GM19193 (cell line): ENCODE results near the gene VIPR2.

Experiments used
- POLR2A ChIP-seq: IDR thresholded peaks from 4 replicates; pipeline ENCODE4 v1.6.1; 2011; ENCODE audit not compliant: insufficient read depth, insufficient read length; ENCODE audit errors: extremely low read depth

The VIPR2 gene

DNA sequence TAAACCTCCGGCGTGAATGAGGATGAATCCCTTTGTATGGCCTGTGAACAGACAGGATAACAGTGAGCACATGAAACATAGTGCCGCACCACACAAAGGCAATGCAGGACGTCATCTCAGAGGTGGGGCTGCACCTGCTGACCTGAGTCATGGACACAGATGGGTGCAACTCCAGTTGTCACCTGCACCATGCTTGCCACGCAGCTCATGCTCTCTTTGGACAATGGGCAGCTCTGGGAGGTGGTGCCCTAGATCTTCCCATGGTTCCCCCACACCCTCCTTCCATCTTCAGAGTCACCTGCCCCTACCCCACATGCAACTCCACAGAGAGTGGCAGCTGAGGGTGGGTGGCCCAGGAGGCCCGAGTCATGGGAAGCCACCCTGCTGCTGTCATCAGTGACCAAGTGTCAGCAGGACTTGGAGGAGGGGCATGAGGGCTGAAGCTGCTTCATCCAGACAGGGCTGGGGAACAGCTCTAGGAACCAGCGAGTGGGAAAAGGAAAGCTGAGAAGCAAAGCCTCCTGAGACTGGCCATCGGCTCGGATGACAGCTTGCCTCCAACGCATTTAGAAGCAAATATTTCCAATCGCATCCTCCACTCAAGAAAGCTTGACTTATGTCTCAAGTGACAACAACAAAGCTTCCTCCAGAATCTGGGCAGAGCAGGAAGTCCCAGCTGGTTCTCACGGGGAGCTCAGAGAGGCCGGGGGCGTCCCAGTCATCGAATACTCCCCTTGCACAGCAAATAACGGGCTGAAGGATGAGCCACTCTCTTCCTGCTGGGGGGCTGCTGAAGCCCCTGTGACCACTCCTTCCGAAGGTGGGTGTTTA is 27.1 kb downstream of the VIPR2 start:
- TF ChIP-seq POLR2A = no peak

DNA sequence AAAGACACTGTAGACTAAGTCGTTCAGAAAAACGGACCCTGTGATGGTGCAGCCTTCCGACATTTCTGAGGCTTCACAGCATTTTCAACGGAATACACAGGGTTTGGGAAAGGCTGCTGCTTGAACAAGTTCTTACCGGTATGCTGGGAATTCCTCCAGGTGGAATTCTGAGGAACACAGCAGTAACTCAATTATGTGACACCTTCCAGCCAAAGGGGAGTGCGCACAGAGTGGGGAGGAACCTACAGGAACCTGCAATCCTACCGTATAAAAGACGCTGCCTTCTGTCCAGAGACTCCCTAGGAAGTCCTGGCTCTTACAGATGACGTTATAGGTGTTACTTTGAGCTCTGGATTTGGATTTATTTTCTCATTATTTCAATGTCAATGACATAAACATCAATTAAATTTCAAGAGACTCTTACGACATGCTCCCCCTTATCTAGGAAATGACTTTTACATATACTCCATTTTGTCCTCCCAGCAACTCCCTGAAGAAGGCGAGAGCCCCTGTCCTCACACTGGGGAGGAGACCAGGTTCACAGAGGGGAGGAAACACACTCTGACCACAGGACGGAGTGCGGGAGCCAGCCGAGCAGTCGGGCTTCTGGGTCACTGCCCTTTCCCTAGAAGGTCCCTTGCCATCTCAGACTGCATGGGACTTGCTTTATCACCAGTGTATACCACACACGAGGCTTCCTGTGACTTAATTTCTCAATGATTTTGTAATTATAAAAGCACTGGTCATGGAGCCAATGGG is 27.9 kb downstream of the VIPR2 start:
- TF ChIP-seq POLR2A = no peak

DNA sequence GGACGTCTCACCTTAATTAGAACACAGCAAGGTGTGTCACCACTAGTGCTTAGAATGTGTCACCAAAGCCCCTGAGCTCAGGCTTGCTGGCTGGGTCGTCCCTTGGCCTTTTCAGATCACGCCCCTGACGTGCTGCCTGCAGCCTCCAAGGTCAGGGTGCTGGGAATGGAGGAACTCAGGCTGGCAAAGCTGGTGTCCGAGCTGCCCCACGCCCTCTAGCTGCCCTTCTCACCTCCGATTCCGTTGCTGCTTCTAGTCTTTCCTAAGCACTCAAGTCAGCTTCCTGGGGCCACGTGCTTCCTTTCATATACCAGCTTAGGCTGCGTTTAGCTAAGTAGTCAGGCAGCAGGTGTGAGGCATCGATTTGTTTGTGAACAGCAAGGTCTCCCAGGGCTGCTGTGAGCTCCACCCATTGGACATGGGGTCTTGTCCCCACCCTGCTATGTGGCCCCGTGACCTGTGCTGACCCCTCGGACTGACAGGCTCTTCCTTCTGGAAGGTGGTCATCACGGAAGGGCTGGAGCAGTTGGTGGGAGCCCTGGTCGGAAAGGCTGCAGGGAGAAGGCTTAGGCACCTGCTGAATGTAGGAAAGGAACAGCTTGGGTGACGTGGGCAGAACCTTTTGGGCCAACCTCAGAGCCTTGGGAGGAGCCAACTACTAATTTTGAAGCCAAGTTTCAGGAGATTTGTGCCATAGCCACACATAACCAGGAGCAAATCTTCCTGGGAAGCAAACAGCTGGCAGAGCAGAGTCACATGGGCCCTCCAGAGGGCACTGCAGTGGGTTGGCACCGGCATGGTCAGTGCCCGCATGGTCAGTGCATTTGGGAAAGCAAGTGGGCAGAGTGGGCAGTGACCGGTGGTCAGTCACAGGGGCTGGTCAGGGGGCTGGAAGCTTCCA is 28.8 kb downstream of the VIPR2 start:
- TF ChIP-seq POLR2A = no peak

DNA sequence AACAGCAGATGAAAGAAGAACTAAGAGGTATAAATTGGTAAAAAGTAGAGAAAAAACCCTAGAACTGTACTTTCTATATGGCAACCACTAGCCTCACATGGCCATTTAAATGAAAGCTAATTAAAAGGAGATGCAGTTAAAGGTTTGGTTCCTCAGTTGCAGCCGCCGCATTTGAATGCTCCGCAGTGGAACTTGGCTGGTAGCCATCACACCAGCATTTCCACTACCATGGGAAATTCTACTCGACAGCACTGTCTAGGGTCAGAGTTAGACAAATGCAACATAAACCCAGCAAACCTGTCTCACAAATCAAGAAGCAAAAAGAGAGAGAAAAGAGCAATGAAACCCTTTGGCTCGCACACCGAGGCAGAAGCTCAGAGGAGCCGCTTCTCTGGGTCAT is 29.7 kb downstream of the VIPR2 start:
- no peak for TF ChIP-seq POLR2A

DNA sequence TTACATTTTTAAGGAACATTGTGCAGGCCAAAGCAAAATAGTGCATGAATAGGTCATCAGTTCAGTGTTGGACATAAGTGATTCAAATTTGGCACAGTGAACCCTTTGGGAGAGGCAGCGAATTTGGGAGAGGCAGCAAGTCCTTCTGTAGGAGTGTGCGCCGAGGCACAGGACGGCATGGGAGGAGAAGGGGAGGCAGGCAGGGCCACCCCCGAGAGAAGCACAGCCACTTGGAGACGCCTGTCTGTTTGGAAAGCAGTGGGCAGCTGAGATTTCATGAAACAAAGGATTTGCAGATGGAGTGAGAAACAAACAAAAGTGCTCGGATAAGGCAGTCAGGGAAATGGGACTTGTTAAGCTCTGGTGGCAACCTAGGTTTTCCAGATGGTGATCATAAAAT is 30.6 kb downstream of the VIPR2 start:
- no peak for TF ChIP-seq POLR2A

DNA sequence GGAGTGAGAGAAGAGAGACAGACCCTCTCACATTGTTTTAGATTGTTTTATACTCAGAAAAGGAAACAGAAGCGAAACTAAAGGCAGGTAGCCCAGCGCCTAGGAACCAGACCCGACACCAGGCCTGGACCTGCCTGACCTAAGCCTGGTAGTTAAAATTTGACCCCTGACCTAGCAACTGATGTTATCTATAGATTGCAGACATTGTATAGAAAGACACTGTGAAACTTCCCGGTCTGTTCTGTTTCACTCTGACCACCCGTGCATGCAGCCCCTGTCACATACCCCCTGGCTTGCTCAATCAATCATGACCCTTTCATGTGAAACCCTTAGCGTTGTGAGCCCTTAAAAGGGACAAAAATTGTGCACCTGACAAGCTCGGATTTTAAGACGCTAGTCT is 31.6 kb downstream of the VIPR2 start:
- no peak for TF ChIP-seq POLR2A

DNA sequence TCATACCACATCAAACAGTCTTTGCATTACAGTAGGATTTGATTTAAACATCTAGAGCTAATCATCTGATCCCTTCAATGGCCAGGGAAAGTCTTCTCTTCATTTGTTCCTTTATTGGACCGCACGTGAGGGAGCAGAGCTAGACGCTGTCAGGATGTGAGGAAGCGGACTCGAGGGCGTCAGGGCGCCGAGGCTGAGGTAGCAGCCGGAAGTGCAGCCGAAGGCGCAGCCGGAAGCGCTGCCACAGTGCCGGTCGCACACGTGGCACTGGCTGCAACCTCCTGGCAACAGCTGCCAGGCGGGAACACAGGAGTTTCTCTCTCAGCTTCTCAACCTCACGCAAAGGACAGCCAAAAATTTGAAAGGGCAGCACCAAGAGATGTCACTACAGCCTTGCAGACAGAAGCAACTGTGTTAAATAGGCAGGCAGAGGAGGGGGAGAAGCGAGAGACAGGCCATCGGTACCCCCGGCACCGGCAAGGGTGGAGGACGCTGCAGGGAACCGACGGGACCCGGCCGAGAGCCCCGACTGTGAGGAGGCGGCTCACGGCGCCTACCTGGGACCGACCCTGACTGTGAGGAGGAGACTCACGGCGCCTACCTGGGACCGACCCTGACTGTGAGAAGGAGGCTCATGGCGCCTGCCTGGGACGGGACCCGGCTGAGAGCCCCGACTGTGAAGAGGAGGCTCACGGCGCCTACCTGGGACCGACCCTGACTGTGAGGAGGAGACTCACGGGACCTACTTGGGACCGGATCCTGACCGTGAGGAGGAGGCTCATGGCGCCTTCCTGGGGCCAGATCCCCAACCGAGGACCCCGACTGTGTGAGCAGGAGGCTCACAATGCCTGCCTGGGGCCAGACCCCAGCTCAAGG is 32.3 kb downstream of the VIPR2 start:
- no peak for TF ChIP-seq POLR2A

DNA sequence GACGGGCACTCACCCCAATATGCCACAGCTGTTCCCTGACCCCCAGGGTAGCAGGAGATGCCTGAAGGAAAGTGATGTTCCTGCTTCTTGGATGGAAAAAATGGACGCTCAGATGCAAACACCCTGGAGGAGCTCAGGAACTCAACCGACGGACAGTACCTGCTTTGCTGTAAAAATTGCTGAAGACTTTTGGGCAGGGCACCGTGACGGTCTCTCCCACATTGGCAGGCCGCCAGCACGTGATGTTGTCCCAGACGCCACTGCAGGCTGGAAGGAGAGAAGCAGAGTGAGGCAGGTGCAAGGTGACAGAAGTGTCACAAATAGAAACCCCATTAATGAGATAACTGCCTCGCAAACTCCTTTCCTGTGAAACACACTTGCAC is 35.0 kb downstream of the VIPR2 start:
- no peak for TF ChIP-seq POLR2A

DNA sequence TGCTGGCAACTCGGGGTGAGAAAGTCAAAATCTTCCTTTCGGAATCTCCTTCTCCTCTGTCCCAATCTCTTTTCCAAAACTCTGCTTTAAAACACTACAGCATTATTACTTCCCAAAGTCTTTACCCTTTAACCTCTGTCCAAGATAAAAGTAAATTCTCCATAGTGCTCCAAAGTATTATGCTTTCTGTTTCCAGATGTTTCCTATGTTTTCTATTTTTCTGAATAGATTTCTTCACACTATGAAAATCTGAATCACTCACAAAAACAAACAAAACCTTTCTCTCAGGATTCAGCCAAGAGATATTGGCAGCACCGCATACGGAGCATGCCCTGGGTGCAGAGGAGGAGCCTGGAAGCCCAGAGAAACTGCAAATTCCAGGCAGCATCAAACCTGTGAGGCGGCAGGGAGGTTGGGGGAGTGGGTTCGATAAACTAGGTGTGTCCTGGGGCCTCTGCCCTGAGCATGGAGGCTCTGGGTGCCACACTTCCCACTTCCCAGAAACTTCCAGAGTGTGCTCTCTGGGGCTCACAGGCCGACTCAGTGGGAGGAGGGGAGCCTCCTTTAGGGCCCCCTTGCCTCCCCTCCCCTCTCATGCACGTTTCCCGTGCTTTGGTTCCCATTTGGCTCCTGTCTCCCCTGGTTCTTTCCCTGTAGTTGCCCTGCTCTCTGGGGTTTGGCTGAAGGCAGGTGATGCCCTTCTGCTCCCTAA is 35.6 kb downstream of the VIPR2 start:
- no peak for TF ChIP-seq POLR2A

DNA sequence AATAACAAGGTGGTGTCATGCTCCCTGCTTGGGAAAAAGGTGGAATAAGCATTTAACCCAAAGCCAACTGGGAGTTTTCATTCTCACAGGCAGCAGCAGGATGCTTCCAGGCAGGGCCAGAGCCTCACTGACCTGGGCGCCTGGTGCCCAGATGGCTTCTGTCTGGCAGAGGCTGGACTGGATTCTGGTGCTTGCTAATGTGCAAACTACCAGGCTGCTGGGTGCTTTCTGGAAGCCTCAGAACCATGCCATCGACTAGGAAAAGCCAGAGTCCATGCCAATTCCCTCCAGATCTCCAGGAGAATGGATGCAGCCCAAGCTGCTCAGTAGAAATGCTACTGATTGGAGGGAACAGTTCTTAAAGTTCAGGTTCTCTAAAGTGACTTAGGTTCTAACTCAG is 36.2 kb downstream of the VIPR2 start:
- TF ChIP-seq POLR2A = no peak

DNA sequence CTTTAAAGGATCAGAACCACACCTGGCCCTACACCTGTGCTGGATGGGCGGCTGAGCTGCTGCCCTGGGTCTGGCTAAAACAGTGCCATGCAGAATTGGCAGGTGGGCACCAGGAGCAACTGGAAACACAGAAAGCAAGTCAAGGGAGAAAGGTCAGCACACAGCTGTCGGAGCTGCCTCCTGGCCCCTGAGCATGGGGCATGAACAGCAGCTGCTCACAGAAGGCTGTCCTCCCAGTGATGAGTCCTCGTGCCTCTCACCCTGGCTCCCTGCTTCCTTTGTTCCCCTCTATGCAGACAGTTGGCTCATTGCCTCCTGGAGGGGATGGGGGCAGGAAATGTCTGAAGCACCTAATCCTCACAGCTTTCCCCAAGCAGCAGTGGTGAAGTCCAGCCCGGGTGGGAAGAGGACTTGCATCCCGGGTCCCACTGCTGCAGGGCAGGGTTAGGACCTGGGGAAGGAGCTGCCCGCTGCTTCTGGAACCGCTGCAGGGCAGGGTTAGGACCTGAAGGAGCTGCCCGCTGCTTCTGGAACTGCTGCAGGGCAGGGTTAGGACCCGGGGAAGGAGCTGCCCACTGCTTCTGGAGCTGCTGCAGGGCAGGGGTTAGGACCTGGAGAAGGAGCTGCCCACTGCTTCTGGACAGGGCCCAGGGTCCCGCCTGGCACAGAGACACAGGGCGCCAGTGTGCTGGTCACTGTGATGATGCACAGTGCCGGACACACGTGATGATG is 37.3 kb downstream of the VIPR2 start:
- TF ChIP-seq POLR2A = no peak

DNA sequence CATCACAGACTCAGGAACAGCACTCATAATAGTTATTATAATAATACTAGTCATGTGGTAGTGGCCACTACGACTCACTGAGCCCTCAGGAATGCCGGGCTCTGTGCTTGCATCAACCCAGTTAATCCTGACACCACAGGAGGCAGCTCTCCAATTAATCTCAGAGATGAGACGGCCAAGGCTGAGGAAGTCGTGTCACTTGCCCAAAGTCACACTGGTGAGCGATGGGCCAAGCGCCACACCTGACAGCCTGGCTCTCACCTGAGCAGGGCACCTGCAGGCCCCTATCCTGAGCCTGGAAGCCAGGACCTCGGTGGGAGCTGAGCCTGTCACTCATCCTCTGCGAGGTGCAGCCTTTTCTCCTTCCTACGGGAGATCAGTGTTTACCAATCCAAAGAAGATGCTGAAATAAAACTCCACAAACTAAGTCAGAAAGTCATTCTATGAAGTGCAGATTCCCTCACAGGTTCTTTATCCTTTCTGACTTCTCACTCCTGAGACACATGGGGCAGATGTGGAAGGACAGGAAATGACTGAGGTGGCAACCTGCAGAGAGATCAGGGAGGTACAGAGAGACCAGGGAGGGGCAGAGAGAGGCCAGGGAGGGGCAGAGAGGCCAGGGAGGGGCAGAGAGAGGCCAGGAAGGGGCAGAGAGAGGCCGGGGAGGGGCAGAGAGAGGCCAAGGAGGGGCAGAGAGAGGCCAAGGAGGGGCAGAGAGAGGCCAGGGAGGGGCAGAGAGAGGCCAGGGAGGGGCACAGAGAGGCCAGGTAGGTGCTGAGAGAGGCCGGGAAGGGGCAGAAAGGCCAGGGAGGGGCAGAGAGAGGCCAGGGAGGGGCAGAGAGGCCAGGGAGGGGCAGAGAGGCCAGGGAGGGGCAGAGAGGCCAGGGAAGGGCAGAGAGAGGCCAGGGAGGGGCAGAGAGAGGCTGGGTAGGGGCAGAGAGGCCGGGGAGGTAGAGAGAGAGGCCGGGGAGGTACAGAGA is 38.5 kb downstream of the VIPR2 start:
- TF ChIP-seq POLR2A = no peak
